ENCODE measurements around the gene ZNF3. TPM values are rescaled to one million over a fixed set of nuclear protein-coding genes. Genes with fewer than 3 reads are reported as not detected.

ZNF3 gene
- total RNA-seq, 4 donors from 2014 or later, result 31.4 to 42.3 (median 36.1) TPM

DNA sequence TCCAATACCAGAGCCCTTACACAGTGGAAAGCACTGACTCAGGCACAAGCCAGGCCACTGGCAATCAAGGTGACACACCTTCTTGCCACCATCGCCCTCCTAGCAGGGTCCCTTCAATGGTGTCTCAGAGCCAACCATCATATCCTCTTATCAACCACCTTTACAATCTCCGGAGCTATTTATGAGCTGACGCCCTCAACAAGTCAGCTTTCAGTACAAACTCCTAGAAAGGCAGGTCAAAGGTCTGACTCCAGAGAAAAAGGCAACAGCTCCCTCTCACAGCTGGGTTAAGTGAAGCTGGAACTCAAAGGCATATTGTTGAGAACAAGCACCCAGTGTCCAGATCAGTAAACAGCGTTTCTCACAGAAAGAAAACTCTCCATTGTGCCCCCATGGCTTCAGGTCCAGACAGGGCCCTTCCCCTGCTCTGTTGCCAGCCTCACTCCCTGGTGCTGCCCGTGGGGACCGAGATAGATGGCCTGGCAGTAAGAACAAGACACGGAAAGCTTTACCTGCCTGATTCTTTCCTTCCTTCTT, 2.4 kb downstream of the ZNF3 start:
- Histone ChIP-seq H3K27me3 (no peaks in the 10 kb centered on the region), H3K36me3 (peaks cover 28 to 35% of the 10 kb centered on the region in 2 donors), H3K9me3 (no peaks in the 10 kb centered on the region), H3K27ac (no peak overlapping the region), H3K4me3 (replicated peaks in 1 of 3) (no peak overlapping the region), H3K4me1 (peaks cover 21 to 26% of the 10 kb centered on the region in 2 donors)
- no peak for DNase-seq
- WGBS, 2 donors, result 78 to 83% methylated on average over 7 of the region's 7 CpGs
- TF ChIP-seq, protein P1, sequence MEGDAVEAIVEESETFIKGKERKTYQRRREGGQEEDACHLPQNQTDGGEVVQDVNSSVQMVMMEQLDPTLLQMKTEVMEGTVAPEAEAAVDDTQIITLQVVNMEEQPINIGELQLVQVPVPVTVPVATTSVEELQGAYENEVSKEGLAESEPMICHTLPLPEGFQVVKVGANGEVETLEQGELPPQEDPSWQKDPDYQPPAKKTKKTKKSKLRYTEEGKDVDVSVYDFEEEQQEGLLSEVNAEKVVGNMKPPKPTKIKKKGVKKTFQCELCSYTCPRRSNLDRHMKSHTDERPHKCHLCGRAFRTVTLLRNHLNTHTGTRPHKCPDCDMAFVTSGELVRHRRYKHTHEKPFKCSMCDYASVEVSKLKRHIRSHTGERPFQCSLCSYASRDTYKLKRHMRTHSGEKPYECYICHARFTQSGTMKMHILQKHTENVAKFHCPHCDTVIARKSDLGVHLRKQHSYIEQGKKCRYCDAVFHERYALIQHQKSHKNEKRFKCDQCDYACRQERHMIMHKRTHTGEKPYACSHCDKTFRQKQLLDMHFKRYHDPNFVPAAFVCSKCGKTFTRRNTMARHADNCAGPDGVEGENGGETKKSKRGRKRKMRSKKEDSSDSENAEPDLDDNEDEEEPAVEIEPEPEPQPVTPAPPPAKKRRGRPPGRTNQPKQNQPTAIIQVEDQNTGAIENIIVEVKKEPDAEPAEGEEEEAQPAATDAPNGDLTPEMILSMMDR (IDR thresholded peaks at IDR 0.05), result no peak
- TF ChIP-seq POLR2A (IDR thresholded peaks at IDR 0.05), result no peak
- intact Hi-C loops (cut with DNase I), result no loop called here

DNA sequence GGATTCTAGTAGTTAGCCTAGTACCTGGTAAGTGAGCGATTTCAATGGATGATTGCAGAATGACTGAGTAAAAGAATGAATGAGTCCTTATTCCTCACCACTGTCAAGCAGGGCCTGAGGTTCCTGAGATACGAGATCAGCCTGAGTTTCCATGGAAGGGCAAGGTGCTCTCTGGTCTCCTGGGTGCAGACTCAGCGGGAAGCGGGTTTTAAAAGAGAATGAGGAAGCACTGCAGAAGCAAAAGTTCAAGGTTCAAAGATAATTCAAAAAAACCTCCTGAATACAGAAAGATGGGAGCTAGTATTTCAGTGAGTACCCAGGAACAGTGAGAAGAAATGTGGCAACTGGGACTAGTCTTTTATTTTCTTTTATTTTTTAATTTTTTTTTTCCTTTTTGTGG, 4.3 kb downstream of the ZNF3 start:
- H3K36me3 ChIP-seq, result peaks cover 46 to 54% of the 10 kb centered on the region in 2 donors
- no peak overlapping the region for H3K4me3 ChIP-seq (replicated peaks in 1 of 3)
- no peaks in the 10 kb centered on the region for H3K27me3 ChIP-seq
- peaks cover 13 to 18% of the 10 kb centered on the region in 2 donors for H3K4me1 ChIP-seq
- 95 to 98% methylated on average over 4 of the region's 4 CpGs for WGBS, 2 donors
- TF ChIP-seq POLR2A (IDR thresholded peaks at IDR 0.05), result no peak
- TF ChIP-seq, protein P1 (IDR thresholded peaks at IDR 0.05), result no peak
- no peak overlapping the region for H3K27ac ChIP-seq
- no peaks in the 10 kb centered on the region for H3K9me3 ChIP-seq
- no peak for DNase-seq
- intact Hi-C loops (cut with DNase I), result no loop called here

DNA sequence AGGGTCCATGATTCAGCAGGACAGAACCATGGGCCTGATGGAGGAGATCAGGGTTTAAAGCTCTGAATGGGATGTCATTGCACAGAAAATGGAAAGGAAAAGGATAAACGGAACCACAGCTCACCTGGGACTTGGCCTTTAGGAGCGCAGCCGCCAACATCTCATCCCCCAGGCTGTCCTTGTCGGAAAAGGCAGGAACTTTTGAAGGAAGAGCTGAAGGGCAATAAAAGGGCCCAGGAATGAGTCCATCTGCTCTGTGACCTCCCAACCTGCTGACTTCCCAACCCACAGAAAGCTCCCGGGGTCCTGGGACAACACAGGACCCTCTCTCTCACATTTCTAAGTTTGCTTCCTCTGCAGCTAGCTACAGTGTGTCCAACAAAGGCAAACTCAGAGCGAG, 6.1 kb downstream of the ZNF3 start:
- no peaks in the 10 kb centered on the region for H3K9me3 ChIP-seq
- DNase-seq, result no peak
- intact Hi-C loops (cut with DNase I), result no loop called here
- no peak overlapping the region for H3K4me3 ChIP-seq (replicated peaks in 1 of 3)
- WGBS, 2 donors, result 92 to 93% methylated on average over 6 of the region's 6 CpGs
- TF ChIP-seq POLR2A (IDR thresholded peaks at IDR 0.05), result no peak
- TF ChIP-seq, protein P1 (IDR thresholded peaks at IDR 0.05), result no peak
- H3K27me3 ChIP-seq, result no peaks in the 10 kb centered on the region
- peaks cover 64 to 72% of the 10 kb centered on the region in 2 donors for H3K36me3 ChIP-seq
- H3K4me1 ChIP-seq, result peaks cover 6 to 10% of the 10 kb centered on the region in 2 donors
- no peak overlapping the region for H3K27ac ChIP-seq

DNA sequence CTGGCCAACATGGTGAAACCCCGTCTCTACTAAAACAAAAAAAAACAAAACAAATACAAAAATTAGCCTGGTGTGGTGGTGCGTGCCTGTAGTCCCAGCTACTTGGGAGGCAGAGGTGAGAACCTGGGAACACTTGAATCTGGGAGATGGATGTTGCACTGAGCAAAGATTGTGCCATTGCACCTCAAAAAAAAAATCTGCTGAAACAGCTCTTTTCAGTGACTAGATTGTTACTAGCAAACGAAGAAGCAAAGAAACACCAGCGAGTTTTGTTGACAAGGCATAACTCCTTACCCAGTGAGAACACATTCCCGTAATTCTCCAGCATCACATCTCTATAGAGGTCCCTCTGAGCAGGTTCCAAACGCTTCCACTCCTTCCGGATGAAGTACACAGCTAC, 6.7 kb downstream of the ZNF3 start:
- H3K36me3 ChIP-seq, result peaks cover 69 to 78% of the 10 kb centered on the region in 2 donors
- no peaks in the 10 kb centered on the region for H3K9me3 ChIP-seq
- no peak for DNase-seq
- no peak overlapping the region for H3K4me3 ChIP-seq (replicated peaks in 1 of 3)
- no peak overlapping the region for H3K27ac ChIP-seq
- intact Hi-C loops (cut with DNase I), result no loop called here
- TF ChIP-seq, protein P1 (IDR thresholded peaks at IDR 0.05), result no peak
- no peak for TF ChIP-seq POLR2A (IDR thresholded peaks at IDR 0.05)
- H3K4me1 ChIP-seq, result peaks cover 0 to 5% of the 10 kb centered on the region in 2 donors
- 96% methylated on average over 7 of the region's 7 CpGs for WGBS, 2 donors
- no peaks in the 10 kb centered on the region for H3K27me3 ChIP-seq

DNA sequence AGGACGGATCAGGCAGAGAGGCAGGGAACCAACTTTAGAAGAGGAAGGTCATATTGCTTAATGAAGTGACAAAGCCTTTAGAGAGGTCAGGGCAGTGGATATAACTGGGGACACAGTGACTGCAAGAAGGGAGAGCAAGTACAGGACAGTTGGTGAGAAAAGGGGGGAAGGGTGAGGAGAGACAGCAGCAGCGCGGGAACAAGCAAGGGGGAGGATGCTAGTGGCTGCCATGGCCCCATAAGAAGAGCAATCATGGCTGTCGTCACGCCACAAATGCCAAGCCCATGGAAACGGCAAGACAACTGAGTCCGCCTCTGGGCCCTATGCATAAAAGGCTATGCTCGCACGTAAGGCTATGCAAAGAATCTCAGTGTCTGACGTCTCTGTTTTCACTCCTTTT, 9.1 kb downstream of the ZNF3 start:
- TF ChIP-seq, protein P1 (IDR thresholded peaks at IDR 0.05), result no peak
- TF ChIP-seq POLR2A (IDR thresholded peaks at IDR 0.05), result no peak
- intact Hi-C loops (cut with DNase I), result no loop called here
- WGBS, 2 donors, result 97% methylated on average over 10 of the region's 10 CpGs

More for the DNA sequence above, 9.1 kb downstream of the ZNF3 start:
- no peak for DNase-seq
- H3K9me3 ChIP-seq, result no peaks in the 10 kb centered on the region
- no peaks in the 10 kb centered on the region for H3K4me1 ChIP-seq
- H3K36me3 ChIP-seq, result peaks cover 69 to 77% of the 10 kb centered on the region in 2 donors
- H3K4me3 ChIP-seq (replicated peaks in 1 of 3), result no peak overlapping the region
- no peak overlapping the region for H3K27ac ChIP-seq
- H3K27me3 ChIP-seq, result no peaks in the 10 kb centered on the region
